ENCODE measurements around the gene IRAK4.

DNA sequence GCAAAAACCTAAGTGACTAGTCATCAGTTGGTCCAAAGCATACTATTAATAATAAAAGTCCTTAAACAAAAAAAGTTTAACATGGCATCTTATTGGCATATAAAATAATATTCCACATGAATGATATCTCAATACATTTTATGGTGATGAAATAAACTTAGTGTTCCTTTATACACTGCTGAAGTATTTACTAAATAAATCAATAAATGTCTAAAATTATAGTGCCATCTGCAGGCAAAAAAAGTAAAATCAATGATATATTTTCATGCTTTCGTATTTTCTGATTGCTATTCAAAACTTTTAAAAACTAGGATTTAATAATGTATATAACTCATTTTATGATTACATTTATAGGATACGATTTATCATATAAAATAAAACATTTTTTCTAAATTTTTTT lies 30.6 kb upstream of the IRAK4 start:
- TF ChIP-seq CTCF (IDR thresholded peaks at IDR 0.05; ENCODE audit: extremely low read depth in 1 of 2, insufficient read depth in 1 of 2, low read depth in 1 of 2, low read length in 2 of 2) (no peak), POLR2A (IDR thresholded peaks at IDR 0.05; ENCODE audit: low read depth, low read length) (no peak), GATA2 (IDR thresholded peaks at IDR 0.05; ENCODE audit: insufficient read depth, insufficient read length, low read depth, low read length) (no peak), MYC (IDR thresholded peaks at IDR 0.05; ENCODE audit: low read depth, low read length) (no peak), FOS (IDR thresholded peaks at IDR 0.05; ENCODE audit: borderline replicate concordance, insufficient read depth, low read length) (no peak), EZH2 (IDR thresholded peaks at IDR 0.05; ENCODE audit: borderline replicate concordance, low read depth, low read length, severe bottlenecking) (no peak), POLR2AphosphoS5 (IDR thresholded peaks at IDR 0.05; ENCODE audit: insufficient read depth, low read depth, low read length) (no peak), JUN (IDR thresholded peaks at IDR 0.05; ENCODE audit: borderline replicate concordance, insufficient read depth, insufficient read length, low read depth) (no peak)
